LNCaP clone FGC (cell line): ENCODE results near the gene LATS1.
A peak's percentile ranks its signal among the peaks of the same experiment; 100 is the strongest.
"Not testable (repeated sequence)": the region's sequence is repeated elsewhere in the genome, so short reads cannot be mapped to it uniquely, and the experiment has no call there.

ENCODE experiments used
- DNase-seq: peaks from one replicate; pipeline ENCODE4 v3.0.0-alpha.2; 2011; ENCODE audit warnings: low read depth
- H3K4me3 ChIP-seq: 2 replicates; pipeline ENCODE4 v1.5.1; 2011; ENCODE audit warnings: mild to moderate bottlenecking, low read depth, low read length, control low read depth
- CTCF ChIP-seq: IDR thresholded peaks from 2 replicates; pipeline ENCODE4 v1.5.1; 2012; ENCODE audit warnings: mild to moderate bottlenecking; ENCODE audit not compliant: control insufficient read depth, insufficient read depth; ENCODE audit errors: extremely low read depth

The LATS1 gene

GRCh38 chr6:149754548-149754947 is 36.6 kb upstream of the LATS1 start:
- no peak for DNase-seq
- no peak for TF ChIP-seq CTCF
- no peak overlapping the region for H3K4me3 ChIP-seq

- not testable (repeated sequence) for DNase-seq, H3K4me3 ChIP-seq
Measured at GRCh38 chr6:149753374-149753637, 35.4 kb upstream of the LATS1 start.

GRCh38 chr6:149752600-149753373 is 34.9 kb upstream of the LATS1 start:
- no peak for DNase-seq
- no peak for TF ChIP-seq CTCF
- no peak overlapping the region for H3K4me3 ChIP-seq

GRCh38 chr6:149751920-149752319 is 34.0 kb upstream of the LATS1 start:
- H3K4me3 ChIP-seq, DNase-seq: not testable (repeated sequence)

- peak overlapping the region; percentile 96 for H3K4me3 ChIP-seq
- DNase-seq = no peak
- no peak for TF ChIP-seq CTCF
Measured at GRCh38 chr6:149751239-149751638, 33.3 kb upstream of the LATS1 start.

GRCh38 chr6:149750136-149750609 is 32.3 kb upstream of the LATS1 start:
- H3K4me3 ChIP-seq = peak overlapping the region; percentile 96
- DNase-seq = peak; percentile 21
- no peak for TF ChIP-seq CTCF

GRCh38 chr6:149749594-149750135 is 31.8 kb upstream of the LATS1 start, which contains the start of gene PCMT1:
Gene PCMT1, plus strand, starts transcription at chr6:149749741. Its CDS starts 161 bp downstream, at chr6:149749902.
- peak within 1 kb of the TSS; percentile 96 for H3K4me3 ChIP-seq
- DNase-seq = peak; percentile 49
- no peak for TF ChIP-seq CTCF

- peak overlapping the region; percentile 96 for H3K4me3 ChIP-seq
- DNase-seq = not testable (repeated sequence)
Measured at GRCh38 chr6:149749082-149749593, 31.2 kb upstream of the LATS1 start.
